GF-D8 (cell line): ENCODE data around the gene EHD4.

Experiments
- DNase-seq: peaks from one replicate; lab custom pipeline; 2025; lab: John Stamatoyannopoulos, UW

The EHD4 gene

GRCh38 chr15:41895957-41896356 lies 76.4 kb downstream of the EHD4 start:
- no peak for DNase-seq

GRCh38 chr15:41895491-41895890 lies 76.9 kb downstream of the EHD4 start:
- DNase-seq, result no peak

GRCh38 chr15:41894791-41895463 lies 77.4 kb downstream of the EHD4 start:
- no peak for DNase-seq

- DNase-seq, result no peak
These were observed 78.0 kb downstream of the EHD4 start for GRCh38 chr15:41894251-41894790.

- DNase-seq, result no peak
These were observed 78.7 kb downstream of the EHD4 start, which contains the start of gene SPTBN5 for GRCh38 chr15:41893422-41894250. TSS of gene SPTBN5 (minus strand) at chr15:41894053. CDS start at chr15:41893497, 556 bp downstream.

GRCh38 chr15:41892621-41893421 lies 79.5 kb downstream of the EHD4 start:
- DNase-seq, result no peak

GRCh38 chr15:41891946-41892345 lies 80.4 kb downstream of the EHD4 start:
- no peak for DNase-seq

GRCh38 chr15:41891226-41891625 lies 81.1 kb downstream of the EHD4 start:
- no peak for DNase-seq

- no peak for DNase-seq
These were observed 82.2 kb downstream of the EHD4 start for GRCh38 chr15:41890050-41890690.

- DNase-seq, result no peak
These were observed 83.6 kb downstream of the EHD4 start for GRCh38 chr15:41888662-41889253.

- DNase-seq, result no peak
These were observed 84.5 kb downstream of the EHD4 start for GRCh38 chr15:41887893-41888292.

- no peak for DNase-seq
These were observed 85.2 kb downstream of the EHD4 start for GRCh38 chr15:41887161-41887560.

- no peak for DNase-seq
These were observed 85.6 kb downstream of the EHD4 start for GRCh38 chr15:41886741-41887140.

GRCh38 chr15:41885841-41886240 lies 86.5 kb downstream of the EHD4 start:
- no peak for DNase-seq

GRCh38 chr15:41885321-41885720 lies 87.0 kb downstream of the EHD4 start:
- DNase-seq, result no peak

GRCh38 chr15:41884458-41884857 lies 87.9 kb downstream of the EHD4 start:
- DNase-seq, result no peak

GRCh38 chr15:41883484-41883825 lies 88.9 kb downstream of the EHD4 start:
- no peak for DNase-seq

- no peak for DNase-seq
These were observed 89.5 kb downstream of the EHD4 start for GRCh38 chr15:41882689-41883483.

- DNase-seq, result no peak
These were observed 90.3 kb downstream of the EHD4 start for GRCh38 chr15:41881920-41882688.

- DNase-seq, result no peak
These were observed 90.8 kb downstream of the EHD4 start for GRCh38 chr15:41881550-41881919.
